ENCODE results near the gene PODXL2.

GRCh38 chr3:127590282-127590592 is 38.7 kb upstream of the PODXL2 start:
- TF ChIP-seq GATA2 (IDR thresholded peaks at IDR 0.05; ENCODE audit: low read depth, low read length), result no peak
- no peak for TF ChIP-seq GATA3 (IDR thresholded peaks at IDR 0.05; ENCODE audit: low read depth, low read length)

Data from SH-SY5Y (cell line).